Liver (tissue), 9 donors: Measurements from ENCODE around the gene ZNF518A. TPM values are rescaled to one million over a fixed set of nuclear protein-coding genes. Genes with fewer than 3 reads are reported as not detected.

Source experiments
- DNase-seq: peaks from one replicate; pipeline ENCODE4 v3.0.0-alpha.2; 2017; ENCODE audit warnings: low spot score
- H3K27ac ChIP-seq, 2 donors: one replicate each; pipeline ENCODE4 v1.7.0; 2013; ENCODE audit warnings: inconsistent platforms in 2 of 2, low read length in 2 of 2, control low read depth in 1 of 2, low read depth in 1 of 2, mild to moderate bottlenecking in 1 of 2
- H3K27me3 ChIP-seq, 4 donors: one replicate each; pipeline versions ENCODE4 v1.6.1 to v1.7.0; 2013; ENCODE audit warnings: low read length in 3 of 4, inconsistent platforms in 1 of 4, mild to moderate bottlenecking in 1 of 4, moderate library complexity in 1 of 4; ENCODE audit not compliant: control insufficient read depth in 4 of 4, insufficient read depth in 4 of 4
- H3K36me3 ChIP-seq, 4 donors: one replicate each; pipeline versions ENCODE4 v1.6.1 to v1.7.0; 2013; ENCODE audit warnings: low read length in 3 of 4, mild to moderate bottlenecking in 3 of 4, low read depth in 1 of 4, moderate library complexity in 1 of 4; ENCODE audit not compliant: control insufficient read depth in 4 of 4, insufficient read depth in 3 of 4
- H3K4me1 ChIP-seq, 4 donors: one replicate each; pipeline versions ENCODE4 v1.6.1 to v1.7.0; 2013; ENCODE audit warnings: low read length in 3 of 4, mild to moderate bottlenecking in 3 of 4, moderate library complexity in 1 of 4; ENCODE audit not compliant: control insufficient read depth in 4 of 4, insufficient read depth in 4 of 4
- H3K4me3 ChIP-seq, 3 donors: one replicate each; pipeline versions ENCODE4 v1.6.1 to v1.7.0; 2013; ENCODE audit warnings: low read length in 3 of 3, control low read depth in 1 of 3, low read depth in 1 of 3, mild to moderate bottlenecking in 1 of 3
- H3K9ac ChIP-seq, 2 donors: one replicate each; pipeline ENCODE4 v1.7.0; 2013; ENCODE audit warnings: low read length in 2 of 2, mild to moderate bottlenecking in 2 of 2, moderate library complexity in 2 of 2, control low read depth in 1 of 2, low read depth in 1 of 2
- H3K9me3 ChIP-seq, 4 donors: one replicate each; pipeline versions ENCODE4 v1.6.1 to v1.7.0; 2013; ENCODE audit warnings: low read length in 3 of 4; ENCODE audit not compliant: control insufficient read depth in 4 of 4
- CTCF ChIP-seq: fragments of 150-350 bp; IDR thresholded peaks from 2 replicates; pipeline ENCODE4 v1.5.1; 2017; ENCODE audit warnings: improper control_type of control experiment, low read depth, low read length; ENCODE audit not compliant: missing input control
- EGR1 ChIP-seq, 2 donors: IDR thresholded peaks; 2 replicates each; pipeline ENCODE4 v1.6.1; 2016 to 2018; ENCODE audit warnings: antibody characterized with exemption in 2 of 2, low read depth in 2 of 2
- FOXA1 ChIP-seq: IDR thresholded peaks from 2 replicates; pipeline ENCODE4 v1.6.1; 2016; ENCODE audit warnings: antibody characterized with exemption
- FOXA2 ChIP-seq: IDR thresholded peaks from 2 replicates; pipeline ENCODE4 v1.6.1; 2016; ENCODE audit warnings: antibody characterized with exemption
- GABPA ChIP-seq, 2 donors: IDR thresholded peaks in 1 of 2; conservative IDR thresholded peaks in 1 of 2; 2 replicates each; pipeline ENCODE4 v1.6.1; 2016; ENCODE audit warnings: antibody characterized with exemption in 2 of 2, mild to moderate bottlenecking in 1 of 2, moderate library complexity in 1 of 2
- HNF4A ChIP-seq, 2 donors: conservative IDR thresholded peaks; 2 replicates each; pipeline ENCODE4 v1.6.1; 2016; ENCODE audit warnings: antibody characterized with exemption in 2 of 2, mild to moderate bottlenecking in 2 of 2
- HNF4G ChIP-seq: IDR thresholded peaks from 2 replicates; pipeline ENCODE4 v1.6.1; 2016; ENCODE audit warnings: antibody characterized with exemption
- NR2F2 ChIP-seq: IDR thresholded peaks from 2 replicates; pipeline ENCODE4 v1.6.1; 2016; ENCODE audit warnings: antibody characterized with exemption
- RAD21 ChIP-seq, 2 donors: IDR thresholded peaks; 2 replicates each; pipeline ENCODE4 v1.6.1; 2016; ENCODE audit warnings: antibody characterized with exemption in 2 of 2, mild to moderate bottlenecking in 2 of 2
- REST ChIP-seq: IDR thresholded peaks from 2 replicates; pipeline ENCODE4 v1.6.1; 2016; ENCODE audit warnings: antibody characterized with exemption, mild to moderate bottlenecking
- RXRA ChIP-seq, 2 donors: IDR thresholded peaks; 2 replicates each; pipeline ENCODE4 v1.6.1; 2017 to 2018; ENCODE audit warnings: antibody characterized with exemption in 2 of 2, mild to moderate bottlenecking in 1 of 2
- SP1 ChIP-seq: IDR thresholded peaks from 2 replicates; pipeline ENCODE4 v1.6.1; 2018; ENCODE audit warnings: antibody characterized with exemption, mild to moderate bottlenecking
- TAF1 ChIP-seq: conservative IDR thresholded peaks from 2 replicates; pipeline ENCODE4 v1.6.1; 2016; ENCODE audit warnings: antibody characterized with exemption, mild to moderate bottlenecking
- YY1 ChIP-seq: IDR thresholded peaks from 2 replicates; pipeline ENCODE4 v1.6.1; 2016; ENCODE audit warnings: antibody characterized with exemption, mild to moderate bottlenecking
- WGBS: extraction: QIAGEN DNeasy Blood & Tissue Kit; methylation state at CpG from one replicate; pipeline ENCODE4 v1.1.7; 2013; 5-methylcytosine and 5-hydroxymethylcytosine counted together
- polyA plus RNA-seq, 2 donors: library from polyadenylated mRNA; stranded (reverse) in 1 of 2; unstranded in 1 of 2; fragments of 200-250 nt in 1 of 2; fragments of >200 nt in 1 of 2; fragmentation: Nextera tagmentation in 1 of 2; extraction: Ambion mirVana in 1 of 2; gene quantifications; one replicate each; pipeline versions ENCODE4 v1.2.1 to v1.2.3, GENCODE V29; 2013 to 2015
- total RNA-seq, 2 donors: library from RNA; depleted of rRNA; stranded (reverse); fragments of >200 nt; gene quantifications; one replicate each; pipeline ENCODE4 v1.2.3, GENCODE V29; 2014
- TF ChIP-seq, protein P1 (sequence below): IDR thresholded peaks from 2 replicates; pipeline ENCODE4 v1.6.1; 2016; ENCODE audit warnings: antibody characterized with exemption
- TF ChIP-seq, protein P2 (sequence below): IDR thresholded peaks from 2 replicates; pipeline ENCODE4 v1.6.1; 2016; ENCODE audit warnings: antibody characterized with exemption
- donor health status: healthy.
- donor health status: healthy.
- donor health status: healthy.
- donor health status: healthy.
- donor health status: healthy.

ZNF518A gene
- total and polyA plus RNA-seq, 4 donors: 1.8 to 23.0 (median 13.6) TPM

- Histone ChIP-seq H3K27me3 (no peaks in the 10 kb centered on the region), H3K27ac (no peak overlapping the region), H3K9me3 (no peaks in the 10 kb centered on the region), H3K9ac (no peak overlapping the region), H3K4me3 (no peak overlapping the region), H3K4me1 (no peaks in the 10 kb centered on the region), H3K36me3 (no peaks in the 10 kb centered on the region)
- no peak for TF ChIP-seq GABPA (IDR thresholded peaks at IDR 0.05 in 1 of 2, conservative IDR thresholded peaks at IDR 0.05 in 1 of 2)
- TF ChIP-seq RAD21 (IDR thresholded peaks at IDR 0.05): no peak
- TF ChIP-seq HNF4A (conservative IDR thresholded peaks at IDR 0.05): no peak
- no peak for TF ChIP-seq FOXA2
- TF ChIP-seq, protein P1, sequence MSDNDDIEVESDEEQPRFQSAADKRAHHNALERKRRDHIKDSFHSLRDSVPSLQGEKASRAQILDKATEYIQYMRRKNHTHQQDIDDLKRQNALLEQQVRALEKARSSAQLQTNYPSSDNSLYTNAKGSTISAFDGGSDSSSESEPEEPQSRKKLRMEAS: no peak
- TF ChIP-seq, protein P2, sequence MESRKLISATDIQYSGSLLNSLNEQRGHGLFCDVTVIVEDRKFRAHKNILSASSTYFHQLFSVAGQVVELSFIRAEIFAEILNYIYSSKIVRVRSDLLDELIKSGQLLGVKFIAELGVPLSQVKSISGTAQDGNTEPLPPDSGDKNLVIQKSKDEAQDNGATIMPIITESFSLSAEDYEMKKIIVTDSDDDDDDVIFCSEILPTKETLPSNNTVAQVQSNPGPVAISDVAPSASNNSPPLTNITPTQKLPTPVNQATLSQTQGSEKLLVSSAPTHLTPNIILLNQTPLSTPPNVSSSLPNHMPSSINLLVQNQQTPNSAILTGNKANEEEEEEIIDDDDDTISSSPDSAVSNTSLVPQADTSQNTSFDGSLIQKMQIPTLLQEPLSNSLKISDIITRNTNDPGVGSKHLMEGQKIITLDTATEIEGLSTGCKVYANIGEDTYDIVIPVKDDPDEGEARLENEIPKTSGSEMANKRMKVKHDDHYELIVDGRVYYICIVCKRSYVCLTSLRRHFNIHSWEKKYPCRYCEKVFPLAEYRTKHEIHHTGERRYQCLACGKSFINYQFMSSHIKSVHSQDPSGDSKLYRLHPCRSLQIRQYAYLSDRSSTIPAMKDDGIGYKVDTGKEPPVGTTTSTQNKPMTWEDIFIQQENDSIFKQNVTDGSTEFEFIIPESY: no peak
- TF ChIP-seq TAF1: no peak
- TF ChIP-seq FOXA1: no peak
- no peak for TF ChIP-seq YY1
- no peak for DNase-seq
- WGBS: 93% methylated on average over 1 of the region's 1 CpG
Measured at GRCh38 chr10:96082748-96083147, 47.3 kb upstream of the ZNF518A start.

DNA sequence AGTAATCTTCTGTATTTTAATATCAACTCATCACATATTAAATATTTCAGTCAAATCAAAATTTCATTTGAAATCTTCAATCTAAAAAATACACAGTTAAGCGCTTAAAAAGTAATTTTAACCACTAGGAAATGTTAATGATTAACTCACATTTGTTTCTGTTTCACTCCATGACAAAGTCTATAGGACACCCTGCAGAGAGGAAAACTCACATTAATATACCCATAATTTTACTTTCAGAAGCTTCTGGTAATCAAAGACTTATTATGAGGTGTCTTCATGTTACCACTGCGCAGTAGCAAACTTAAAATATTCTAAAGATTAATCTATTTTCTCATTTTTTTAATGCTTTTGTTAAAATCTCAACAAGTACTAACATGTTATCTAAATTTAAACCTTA is 41.0 kb upstream of the ZNF518A start:
- H3K36me3 ChIP-seq: no peaks in the 10 kb centered on the region
- no peak for DNase-seq
- peak overlapping the region; percentile 59 to 95 (median 87) for H3K4me3 ChIP-seq
- no peak for TF ChIP-seq YY1
- TF ChIP-seq NR2F2: no peak
- TF ChIP-seq, protein P2: no peak
- no peak for TF ChIP-seq RXRA (IDR thresholded peaks at IDR 0.05)
- no peak for TF ChIP-seq FOXA2
- TF ChIP-seq FOXA1: no peak
- no peak for TF ChIP-seq REST
- TF ChIP-seq SP1: no peak
- no peak for TF ChIP-seq HNF4G
- no peak for TF ChIP-seq RAD21 (IDR thresholded peaks at IDR 0.05)
- no peak for TF ChIP-seq TAF1
- TF ChIP-seq GABPA (IDR thresholded peaks at IDR 0.05 in 1 of 2, conservative IDR thresholded peaks at IDR 0.05 in 1 of 2): no peak
- TF ChIP-seq EGR1 (IDR thresholded peaks at IDR 0.05; ENCODE audit: low read depth in 2 of 2): no peak
- no peak for TF ChIP-seq CTCF
- TF ChIP-seq, protein P1: no peak
- H3K27me3 ChIP-seq: peaks cover 0 to 8% (median 4%) of the 10 kb centered on the region in 4 donors
- WGBS: 55% methylated on average over 2 of the region's 2 CpGs
- peaks cover 0 to 20% (median 13%) of the 10 kb centered on the region in 4 donors for H3K9me3 ChIP-seq
- peaks cover 0 to 16% (median 0%) of the 10 kb centered on the region in 4 donors for H3K4me1 ChIP-seq
- no peak overlapping the region for H3K9ac ChIP-seq
- H3K27ac ChIP-seq: no peak overlapping the region
